ENCODE data around the gene PRMT5.

Gene PRMT5

DNA sequence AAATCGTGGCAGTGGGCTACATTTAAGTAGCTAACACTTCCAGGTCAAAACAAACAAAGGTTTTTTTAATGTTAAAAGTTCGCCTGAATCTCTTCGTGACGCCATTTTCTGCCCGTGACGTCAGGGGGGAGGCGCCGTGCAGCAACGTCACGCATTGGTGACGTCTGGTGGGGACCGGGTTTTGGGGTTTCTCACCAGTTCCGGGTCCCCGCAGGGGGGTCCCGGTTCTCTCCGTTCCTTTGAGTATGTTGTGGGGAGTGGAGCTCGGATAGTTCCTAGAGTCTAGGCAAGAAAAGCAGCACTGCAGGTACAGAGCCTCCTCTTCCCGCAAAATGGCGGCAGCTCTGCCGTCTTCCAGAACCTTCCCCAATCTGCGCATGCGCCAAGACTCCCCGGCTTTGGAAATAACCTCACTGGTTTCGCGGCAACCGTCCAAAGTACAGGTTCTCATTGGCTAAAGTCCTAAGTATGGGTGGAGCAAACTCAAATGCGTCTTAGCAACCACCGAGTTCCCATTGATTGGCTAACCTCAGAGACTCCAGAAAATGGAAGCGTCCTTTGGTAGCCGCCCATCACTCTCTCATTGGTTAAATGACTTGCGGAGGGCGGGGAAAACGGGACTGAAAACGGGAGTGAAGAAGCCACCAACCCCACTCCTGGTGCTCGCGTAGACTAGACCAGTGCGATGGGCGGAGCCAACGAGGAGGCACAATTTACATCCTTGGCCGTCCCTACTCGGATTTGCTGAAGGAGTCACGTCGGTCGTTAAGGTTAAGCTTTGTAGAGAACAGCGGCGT, 10.2 kb downstream of the PRMT5 start, which contains the start of gene RBM23:
TSS of gene RBM23 (minus strand) at position 346 of the 797 bp plus-strand sequence.
- no peak for TF ChIP-seq SIN3A (IDR thresholded peaks at IDR 0.05; ENCODE audit: borderline replicate concordance, insufficient read depth, low read length)
- TF ChIP-seq, protein P1, sequence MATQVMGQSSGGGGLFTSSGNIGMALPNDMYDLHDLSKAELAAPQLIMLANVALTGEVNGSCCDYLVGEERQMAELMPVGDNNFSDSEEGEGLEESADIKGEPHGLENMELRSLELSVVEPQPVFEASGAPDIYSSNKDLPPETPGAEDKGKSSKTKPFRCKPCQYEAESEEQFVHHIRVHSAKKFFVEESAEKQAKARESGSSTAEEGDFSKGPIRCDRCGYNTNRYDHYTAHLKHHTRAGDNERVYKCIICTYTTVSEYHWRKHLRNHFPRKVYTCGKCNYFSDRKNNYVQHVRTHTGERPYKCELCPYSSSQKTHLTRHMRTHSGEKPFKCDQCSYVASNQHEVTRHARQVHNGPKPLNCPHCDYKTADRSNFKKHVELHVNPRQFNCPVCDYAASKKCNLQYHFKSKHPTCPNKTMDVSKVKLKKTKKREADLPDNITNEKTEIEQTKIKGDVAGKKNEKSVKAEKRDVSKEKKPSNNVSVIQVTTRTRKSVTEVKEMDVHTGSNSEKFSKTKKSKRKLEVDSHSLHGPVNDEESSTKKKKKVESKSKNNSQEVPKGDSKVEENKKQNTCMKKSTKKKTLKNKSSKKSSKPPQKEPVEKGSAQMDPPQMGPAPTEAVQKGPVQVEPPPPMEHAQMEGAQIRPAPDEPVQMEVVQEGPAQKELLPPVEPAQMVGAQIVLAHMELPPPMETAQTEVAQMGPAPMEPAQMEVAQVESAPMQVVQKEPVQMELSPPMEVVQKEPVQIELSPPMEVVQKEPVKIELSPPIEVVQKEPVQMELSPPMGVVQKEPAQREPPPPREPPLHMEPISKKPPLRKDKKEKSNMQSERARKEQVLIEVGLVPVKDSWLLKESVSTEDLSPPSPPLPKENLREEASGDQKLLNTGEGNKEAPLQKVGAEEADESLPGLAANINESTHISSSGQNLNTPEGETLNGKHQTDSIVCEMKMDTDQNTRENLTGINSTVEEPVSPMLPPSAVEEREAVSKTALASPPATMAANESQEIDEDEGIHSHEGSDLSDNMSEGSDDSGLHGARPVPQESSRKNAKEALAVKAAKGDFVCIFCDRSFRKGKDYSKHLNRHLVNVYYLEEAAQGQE (IDR thresholded peaks at IDR 0.05; ENCODE audit: insufficient read depth in 1 of 2, low read depth in 2 of 2, low read length in 2 of 2), result no peak
- peak; percentile 72 for TF ChIP-seq POLR2AphosphoS5 (IDR thresholded peaks at IDR 0.05; ENCODE audit: low read depth, low read length)
- no peak for TF ChIP-seq FOXP2 (optimal IDR thresholded peaks at IDR 0.05; ENCODE audit: borderline replicate concordance, extremely low read depth, extremely low read length, insufficient read depth)

DNA sequence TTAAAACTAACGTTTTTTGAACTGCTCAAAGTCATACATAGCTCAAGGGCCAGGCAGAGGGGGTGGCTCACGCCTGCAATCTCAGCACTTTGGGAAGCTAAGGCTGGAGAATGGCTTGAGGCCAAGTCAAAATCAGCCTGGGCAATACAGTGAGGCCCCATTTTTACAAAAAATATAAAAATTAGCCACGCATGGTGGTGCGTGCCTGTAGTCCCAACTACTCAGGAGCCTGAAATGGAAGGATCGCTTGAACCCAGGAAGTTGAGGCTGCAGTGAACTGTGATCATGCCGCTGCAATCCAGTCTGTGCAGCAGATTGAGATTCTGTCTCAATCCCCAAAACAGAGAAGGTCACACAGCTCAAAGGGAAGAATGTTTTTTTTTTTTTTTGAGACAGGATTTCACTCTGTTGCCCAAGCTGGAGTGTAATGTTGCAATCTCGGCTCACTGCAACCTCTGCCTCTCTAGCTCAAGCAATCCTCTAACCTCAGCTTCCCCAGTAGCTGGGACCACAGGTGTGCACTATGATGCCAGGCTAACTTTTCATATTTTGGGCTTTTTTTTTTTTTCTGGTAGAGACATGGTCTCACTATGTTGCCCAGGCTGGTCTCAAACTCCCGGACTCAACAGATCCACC, 13.2 kb downstream of the PRMT5 start:
- no peak for TF ChIP-seq POLR2AphosphoS5 (IDR thresholded peaks at IDR 0.05; ENCODE audit: low read depth, low read length)
- TF ChIP-seq FOXP2 (optimal IDR thresholded peaks at IDR 0.05; ENCODE audit: borderline replicate concordance, extremely low read depth, extremely low read length, insufficient read depth), result no peak
- TF ChIP-seq, protein P1 (IDR thresholded peaks at IDR 0.05; ENCODE audit: insufficient read depth in 1 of 2, low read depth in 2 of 2, low read length in 2 of 2), result no peak
- no peak for TF ChIP-seq TAF1 (IDR thresholded peaks at IDR 0.05; ENCODE audit: borderline replicate concordance, insufficient read depth, low read length)
- no peak for TF ChIP-seq SIN3A (IDR thresholded peaks at IDR 0.05; ENCODE audit: borderline replicate concordance, insufficient read depth, low read length)

DNA sequence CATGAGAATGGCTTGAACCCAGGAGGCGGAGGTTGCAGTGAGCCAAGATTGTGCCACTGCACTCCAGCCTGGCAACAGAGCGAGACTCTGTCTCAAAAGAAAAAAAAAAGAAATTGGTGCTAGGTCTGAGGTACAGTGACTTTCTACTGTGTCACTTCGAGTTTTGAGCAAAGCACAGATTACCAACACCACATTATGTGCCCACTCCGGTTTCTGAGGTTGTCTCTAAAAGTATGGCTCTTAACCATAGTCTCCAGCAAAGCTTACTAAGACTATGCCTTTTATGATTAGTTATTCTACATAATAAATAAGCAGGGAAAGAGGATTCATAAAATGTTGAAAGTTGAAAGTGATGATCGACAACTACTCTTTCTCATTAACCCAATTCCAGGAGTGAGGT, 18.3 kb downstream of the PRMT5 start:
- TF ChIP-seq FOXP2 (optimal IDR thresholded peaks at IDR 0.05; ENCODE audit: borderline replicate concordance, extremely low read depth, extremely low read length, insufficient read depth), result no peak

DNA sequence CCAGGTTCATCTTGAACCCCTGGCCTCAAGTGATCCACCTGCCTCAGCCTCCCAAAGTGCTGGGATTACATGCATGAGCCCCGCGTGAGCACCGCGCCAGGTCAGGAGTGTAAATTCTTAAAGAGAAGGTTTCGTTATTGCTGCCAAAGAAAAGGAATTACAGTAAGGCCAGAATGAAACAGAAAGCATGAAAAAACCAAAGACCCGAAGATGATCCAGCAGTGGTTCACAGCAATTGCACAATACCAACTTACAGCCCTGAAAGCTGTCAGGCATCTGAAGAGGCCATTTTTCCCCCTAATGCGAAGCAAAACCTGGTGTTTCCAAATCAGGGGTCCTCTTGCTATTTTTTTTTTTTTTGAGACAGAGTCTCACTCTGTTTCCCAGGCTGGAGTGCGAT, 20.6 kb downstream of the PRMT5 start:
- TF ChIP-seq POLR2AphosphoS5 (IDR thresholded peaks at IDR 0.05; ENCODE audit: low read depth, low read length), result no peak
- TF ChIP-seq, protein P1 (IDR thresholded peaks at IDR 0.05; ENCODE audit: insufficient read depth in 1 of 2, low read depth in 2 of 2, low read length in 2 of 2), result no peak
- TF ChIP-seq TAF1 (IDR thresholded peaks at IDR 0.05; ENCODE audit: borderline replicate concordance, insufficient read depth, low read length), result no peak
- TF ChIP-seq FOXP2 (optimal IDR thresholded peaks at IDR 0.05; ENCODE audit: borderline replicate concordance, extremely low read depth, extremely low read length, insufficient read depth), result no peak
- no peak for TF ChIP-seq SIN3A (IDR thresholded peaks at IDR 0.05; ENCODE audit: borderline replicate concordance, insufficient read depth, low read length)

DNA sequence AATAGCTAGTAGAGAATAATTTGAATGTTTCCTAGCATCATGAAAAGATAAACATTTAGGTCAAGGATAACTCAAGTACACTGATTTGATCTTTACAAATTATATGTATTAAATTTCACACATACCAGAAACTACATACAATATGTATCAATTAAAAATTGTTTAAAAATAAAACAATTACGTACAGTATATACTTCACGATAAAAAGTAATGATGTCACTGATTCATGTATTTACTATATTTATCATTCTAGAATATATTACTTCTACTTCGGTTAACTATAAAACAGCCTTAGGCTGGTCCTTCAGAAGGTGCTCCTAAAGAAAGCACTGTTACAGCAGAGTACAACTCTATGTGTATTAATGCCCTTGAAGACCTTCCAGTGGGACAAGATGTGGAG, 21.7 kb downstream of the PRMT5 start:
- TF ChIP-seq, protein P1 (IDR thresholded peaks at IDR 0.05; ENCODE audit: insufficient read depth in 1 of 2, low read depth in 2 of 2, low read length in 2 of 2), result no peak
- TF ChIP-seq FOXP2 (optimal IDR thresholded peaks at IDR 0.05; ENCODE audit: borderline replicate concordance, extremely low read depth, extremely low read length, insufficient read depth), result no peak
- TF ChIP-seq POLR2AphosphoS5 (IDR thresholded peaks at IDR 0.05; ENCODE audit: low read depth, low read length), result no peak
- no peak for TF ChIP-seq TAF1 (IDR thresholded peaks at IDR 0.05; ENCODE audit: borderline replicate concordance, insufficient read depth, low read length)
- TF ChIP-seq SIN3A (IDR thresholded peaks at IDR 0.05; ENCODE audit: borderline replicate concordance, insufficient read depth, low read length), result no peak
